HG02943 (cell line): Measurements from ENCODE around the gene PGAM2.
A peak's percentile ranks its signal among the peaks of the same experiment; 100 is the strongest.
"Not testable (repeated sequence)": the region's sequence is repeated elsewhere in the genome, so short reads cannot be mapped to it uniquely, and the experiment has no call there.

Experiments
- ATAC-seq: cut with Tn5 transposase; IDR thresholded peaks from one replicate; pipeline ENCODE4 v1.9.1; 2021; ENCODE audit warnings: mild to moderate bottlenecking, low read depth, moderate library complexity; ENCODE audit not compliant: unreplicated experiment

PGAM2 gene

GRCh38 chr7:44056681-44057080, 8.7 kb downstream of the PGAM2 start:
- no peak for ATAC-seq

DNA sequence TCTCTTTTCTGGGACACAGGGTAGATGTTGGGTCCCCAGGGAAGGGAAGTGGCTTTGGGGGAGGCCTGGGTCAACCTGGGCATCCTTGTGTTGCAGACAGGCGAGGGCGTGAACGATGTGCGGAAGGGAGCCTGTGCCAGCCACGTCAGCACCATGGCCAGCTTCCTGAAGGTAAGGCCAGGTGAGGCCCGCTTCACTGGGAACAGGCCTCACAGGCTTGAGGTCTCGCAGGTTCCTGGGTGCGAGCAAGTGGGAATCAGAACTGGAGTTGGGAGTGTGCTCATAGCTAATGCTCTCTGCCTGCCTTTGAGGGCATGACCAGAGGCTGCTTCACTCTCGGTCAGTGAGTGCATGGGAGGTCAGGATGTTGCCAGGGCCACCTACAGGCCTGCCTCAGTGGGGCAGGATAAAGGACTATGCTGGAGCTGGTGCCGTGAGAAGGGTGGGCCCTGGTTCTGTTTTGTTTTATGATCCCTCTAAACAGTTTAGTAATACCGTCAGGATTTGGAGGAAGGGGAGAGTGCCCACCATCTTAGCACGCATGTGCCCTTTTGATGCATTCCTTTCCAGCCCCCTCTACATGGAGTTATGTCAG, 12.5 kb downstream of the PGAM2 start:
- ATAC-seq, result no peak

GRCh38 chr7:44051611-44052220, 13.7 kb downstream of the PGAM2 start:
- no peak for ATAC-seq

- ATAC-seq, result no peak
Observed at GRCh38 chr7:44050915-44051560, 14.3 kb downstream of the PGAM2 start.

- ATAC-seq, result no peak
Observed at GRCh38 chr7:44050121-44050914, 15.0 kb downstream of the PGAM2 start.

DNA sequence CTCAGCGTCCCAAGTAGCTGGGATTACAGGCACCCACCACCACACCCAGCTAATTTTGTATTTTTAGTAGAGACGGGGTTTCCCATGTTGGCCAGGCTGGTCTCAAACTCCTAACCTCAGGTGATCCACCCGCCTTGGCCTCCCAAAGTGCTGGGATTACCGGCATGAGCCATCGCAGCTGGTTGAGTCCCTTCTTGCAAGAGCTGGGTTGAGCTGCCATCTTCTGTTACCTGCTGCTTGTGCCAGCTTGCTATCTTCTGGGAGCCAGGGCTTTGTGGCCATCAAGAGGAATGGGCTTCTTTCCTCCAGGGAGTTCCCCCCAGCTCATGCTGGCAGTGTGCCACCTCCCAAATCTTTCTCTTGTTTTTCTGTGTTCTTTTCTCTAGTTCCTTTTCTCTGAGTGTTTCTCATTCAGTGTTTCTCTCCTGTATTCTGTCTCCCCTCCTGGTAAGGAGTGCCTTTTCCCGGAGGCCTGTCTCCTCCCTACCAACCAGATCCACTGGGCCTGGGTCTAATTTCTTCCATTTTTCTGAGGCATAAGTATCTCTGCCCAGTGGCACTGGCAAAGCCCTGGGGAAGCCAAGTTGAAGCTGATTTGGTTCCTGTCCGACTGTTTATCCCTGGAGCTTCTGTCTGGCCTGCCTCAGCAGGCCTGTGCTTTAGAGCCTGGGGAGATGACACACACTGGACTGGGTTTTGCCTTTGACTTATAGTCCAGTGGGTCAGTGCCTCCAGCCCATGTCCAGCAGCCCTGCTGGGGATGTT, 17.2 kb downstream of the PGAM2 start:
- ATAC-seq, result no peak

GRCh38 chr7:44046321-44047061, 18.9 kb downstream of the PGAM2 start:
- peak; percentile 65 for ATAC-seq

- no peak for ATAC-seq
Observed at GRCh38 chr7:44045226-44046014, 19.9 kb downstream of the PGAM2 start.

GRCh38 chr7:44044315-44045225, 20.8 kb downstream of the PGAM2 start, which contains the start of gene DBNL:
Gene DBNL (plus strand): TSS chr7:44044702. CDS start chr7:44044738, 36 bp downstream.
- peak; percentile 61 for ATAC-seq

GRCh38 chr7:44043902-44044301, 21.5 kb downstream of the PGAM2 start:
- ATAC-seq, result no peak

GRCh38 chr7:44042221-44042620, 23.1 kb downstream of the PGAM2 start:
- no peak for ATAC-seq

DNA sequence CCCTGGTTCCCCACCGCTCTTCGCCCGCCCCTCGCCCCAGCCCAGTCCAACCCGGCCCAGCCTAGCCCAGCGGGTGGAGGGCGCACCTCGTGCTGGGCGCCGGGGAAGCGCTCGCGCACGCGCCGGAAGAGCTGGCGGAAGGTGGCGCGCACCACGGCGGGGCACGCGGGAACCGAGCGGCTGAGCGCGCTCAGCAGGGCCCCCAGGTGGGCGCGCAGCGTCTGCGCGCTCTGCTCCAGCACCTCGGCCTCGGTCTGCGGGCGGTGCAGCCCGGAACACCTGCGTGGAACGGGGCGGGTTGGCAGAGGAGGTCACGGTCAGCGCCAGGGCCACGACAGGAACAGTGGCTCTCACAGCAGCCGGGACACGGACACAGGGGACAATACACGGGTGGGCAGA, 24.9 kb downstream of the PGAM2 start:
- not testable (repeated sequence) for ATAC-seq

GRCh38 chr7:44039800-44040492, 25.4 kb downstream of the PGAM2 start:
- not testable (repeated sequence) for ATAC-seq

DNA sequence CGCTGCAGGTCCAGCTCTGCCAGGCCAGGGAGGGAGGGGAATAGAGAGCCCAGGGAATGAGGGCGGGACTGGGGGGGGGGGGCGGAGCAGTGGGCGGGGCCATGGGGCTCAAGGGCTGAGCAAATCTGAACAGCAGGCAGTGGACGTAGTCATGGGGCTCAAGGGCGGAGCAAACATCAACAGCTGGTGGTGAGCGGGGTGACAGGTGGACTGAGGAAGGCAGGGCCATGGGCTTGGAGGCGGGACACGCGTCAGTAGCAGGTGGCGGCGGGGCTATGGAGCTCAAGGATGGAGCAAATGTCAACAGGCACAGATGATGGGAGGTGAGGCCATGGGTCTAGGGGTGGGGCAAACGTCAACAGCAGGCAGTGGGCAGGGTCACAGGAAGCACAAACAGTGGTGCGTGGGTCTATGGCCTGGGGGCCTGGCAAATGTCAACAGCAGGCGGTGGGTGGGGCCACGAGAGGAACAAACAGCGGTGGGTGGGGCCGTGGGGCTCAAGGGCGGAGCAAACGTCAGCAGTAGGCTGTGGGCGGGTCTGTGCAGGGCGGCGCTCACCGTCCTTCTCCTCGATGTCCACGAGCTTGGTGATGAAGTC, 26.3 kb downstream of the PGAM2 start:
- peak; percentile 71 for ATAC-seq

DNA sequence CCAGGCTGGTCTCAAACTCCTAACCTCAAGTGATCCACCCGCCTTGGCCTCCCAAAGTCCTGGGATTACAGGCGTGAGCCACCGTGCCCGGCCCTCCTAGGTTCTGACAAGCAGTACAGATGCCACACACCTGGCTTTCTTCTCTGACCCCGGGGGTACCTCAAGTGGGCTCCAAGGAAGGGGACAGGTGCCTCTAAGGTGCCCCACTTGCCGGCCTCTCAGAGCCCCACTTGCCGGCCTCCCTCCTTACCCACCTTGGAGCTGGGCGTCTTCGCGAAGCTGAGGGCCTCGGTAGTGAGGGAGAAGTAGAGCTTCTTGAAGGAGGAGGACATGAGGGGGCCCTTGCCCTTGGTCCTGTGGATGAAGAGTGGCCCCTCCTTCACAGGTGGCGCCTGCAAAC, 26.8 kb downstream of the PGAM2 start:
- not testable (repeated sequence) for ATAC-seq

DNA sequence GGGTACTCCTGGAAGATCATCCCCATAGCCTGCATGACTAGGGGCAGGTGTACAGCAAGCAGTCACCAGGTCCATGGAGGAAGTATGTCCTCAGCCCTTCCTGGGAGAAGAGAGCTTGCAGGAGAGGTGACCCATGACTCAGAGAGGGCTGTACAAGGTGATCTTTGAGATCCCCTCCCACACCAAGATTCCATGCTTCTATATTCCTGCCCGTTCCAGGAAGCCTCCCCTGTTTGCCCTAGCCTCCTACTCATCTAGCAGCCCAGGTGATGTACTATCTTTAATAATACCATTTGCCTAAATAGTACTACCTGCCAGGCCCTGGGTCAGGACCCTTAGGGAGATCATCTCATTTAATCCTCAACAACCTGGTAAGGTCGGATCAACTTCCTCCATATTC, 27.4 kb downstream of the PGAM2 start:
- not testable (repeated sequence) for ATAC-seq

GRCh38 chr7:44036364-44036763, 29.0 kb downstream of the PGAM2 start:
- ATAC-seq, result not testable (repeated sequence)
